ENCODE data around the gene RASSF7. TPM values are rescaled to one million over a fixed set of nuclear protein-coding genes. Genes with fewer than 3 reads are reported as not detected.

The RASSF7 gene
- total and polyA plus RNA-seq, 2 donors (not counting 3 experiments of a cell fraction or from before 2014, with no cell fraction given): 14.1 to 19.9 TPM

- ChIA-PET POLR2A (no interaction called here), CTCF (no interaction called here)
- dilution Hi-C loops (cut with MboI; ENCODE audit: extremely low pct_ligation_motif_present, low sequenced_read_pairs): no loop called here
- H3K27me3 ChIP-seq (ENCODE audit: control insufficient read depth in 2 of 2, insufficient read depth in 2 of 2, low read length in 2 of 2): no peaks in the 10 kb centered on the region
- no TSS peak for BruUV-seq (replicated peaks)
- no peaks in the 10 kb centered on the region for H3K79me2 ChIP-seq (ENCODE audit: control insufficient read depth, insufficient read depth, low read length)
- H3K4me3 ChIP-seq (replicated peaks in 1 of 3; ENCODE audit: insufficient read depth in 1 of 3, low read depth in 1 of 3, low read length in 3 of 3): no peak overlapping the region
- H2AFZ ChIP-seq (ENCODE audit: low read depth, low read length): no peak overlapping the region
- no peaks in the 10 kb centered on the region for H3K9me1 ChIP-seq (replicated peaks; ENCODE audit: control insufficient read depth, extremely low read depth, insufficient read depth, low read length)
- no peak overlapping the region for H3K9ac ChIP-seq (replicated peaks; ENCODE audit: extremely low read depth, insufficient read depth, low read length)
- H3K36me3 ChIP-seq (ENCODE audit: control insufficient read depth in 2 of 2, extremely low read depth in 1 of 2, insufficient read depth in 2 of 2, low read length in 2 of 2): no peaks in the 10 kb centered on the region
- H3K9me3 ChIP-seq (replicated peaks; ENCODE audit: control insufficient read depth, insufficient read depth, low read length): no peaks in the 10 kb centered on the region
- peaks cover 3% of the 10 kb centered on the region for H3K4me1 ChIP-seq (ENCODE audit: control insufficient read depth, extremely low read depth, insufficient read depth, low read length)
- H3K4me2 ChIP-seq (ENCODE audit: insufficient read depth, low read length): no peak overlapping the region
- H3K27ac ChIP-seq (ENCODE audit: insufficient read depth, low read depth, low read length): no peak overlapping the region
- intact Hi-C loops (cut with micrococcal nuclease): no loop called here
- TF ChIP-seq EZH2 (IDR thresholded peaks at IDR 0.05; ENCODE audit: borderline replicate concordance, low read depth, low read length, severe bottlenecking) (no peak), POLR2A (IDR thresholded peaks at IDR 0.05; ENCODE audit: low read depth, low read length) (no peak), MAX (IDR thresholded peaks at IDR 0.05; ENCODE audit: insufficient read depth, insufficient read length) (no peak), MYC (IDR thresholded peaks at IDR 0.05; ENCODE audit: low read depth, low read length) (no peak), POLR2AphosphoS5 (IDR thresholded peaks at IDR 0.05; ENCODE audit: insufficient read depth, low read depth, low read length) (no peak), GATA2 (IDR thresholded peaks at IDR 0.05; ENCODE audit: insufficient read depth, insufficient read length, low read depth, low read length) (no peak)
- no peaks in the 10 kb centered on the region for H4K20me1 ChIP-seq (replicated peaks; ENCODE audit: control insufficient read depth, extremely low read depth, insufficient read depth, low read length)
- DNase-seq (ENCODE audit: low read depth, low spot score) (no peak), FAIRE-seq (no peak)
Measured at GRCh38 chr11:540583-541432, 20.0 kb upstream of the RASSF7 start.

GRCh38 chr11:541433-541885 is 19.3 kb upstream of the RASSF7 start:
- Histone ChIP-seq H3K27ac (ENCODE audit: insufficient read depth, low read depth, low read length) (no peak overlapping the region), H3K27me3 (ENCODE audit: control insufficient read depth in 2 of 2, insufficient read depth in 2 of 2, low read length in 2 of 2) (no peaks in the 10 kb centered on the region), H3K9ac (replicated peaks; ENCODE audit: extremely low read depth, insufficient read depth, low read length) (no peak overlapping the region), H4K20me1 (replicated peaks; ENCODE audit: control insufficient read depth, extremely low read depth, insufficient read depth, low read length) (no peaks in the 10 kb centered on the region), H3K36me3 (ENCODE audit: control insufficient read depth in 2 of 2, extremely low read depth in 1 of 2, insufficient read depth in 2 of 2, low read length in 2 of 2) (no peaks in the 10 kb centered on the region), H3K4me2 (ENCODE audit: insufficient read depth, low read length) (no peak overlapping the region), H2AFZ (ENCODE audit: low read depth, low read length) (no peak overlapping the region), H3K9me1 (replicated peaks; ENCODE audit: control insufficient read depth, extremely low read depth, insufficient read depth, low read length) (no peaks in the 10 kb centered on the region), H3K4me1 (ENCODE audit: control insufficient read depth, extremely low read depth, insufficient read depth, low read length) (peaks cover 3% of the 10 kb centered on the region), H3K4me3 (replicated peaks in 1 of 3; ENCODE audit: insufficient read depth in 1 of 3, low read depth in 1 of 3, low read length in 3 of 3) (no peak overlapping the region), H3K79me2 (ENCODE audit: control insufficient read depth, insufficient read depth, low read length) (no peaks in the 10 kb centered on the region), H3K9me3 (replicated peaks; ENCODE audit: control insufficient read depth, insufficient read depth, low read length) (no peaks in the 10 kb centered on the region)
- ChIA-PET POLR2A (no interaction called here), CTCF (no interaction called here)
- intact Hi-C loops (cut with micrococcal nuclease) (no loop called here), dilution Hi-C loops (cut with MboI; ENCODE audit: extremely low pct_ligation_motif_present, low sequenced_read_pairs) (no loop called here)
- TF ChIP-seq JUN (IDR thresholded peaks at IDR 0.05; ENCODE audit: borderline replicate concordance, insufficient read depth, insufficient read length, low read depth) (no peak), POLR2A (IDR thresholded peaks at IDR 0.05; ENCODE audit: low read depth, low read length) (no peak), GATA2 (IDR thresholded peaks at IDR 0.05; ENCODE audit: insufficient read depth, insufficient read length, low read depth, low read length) (no peak), CTCF (IDR thresholded peaks at IDR 0.05; ENCODE audit: extremely low read depth in 1 of 2, insufficient read depth in 1 of 2, low read depth in 1 of 2, low read length in 2 of 2) (no peak), EZH2 (IDR thresholded peaks at IDR 0.05; ENCODE audit: borderline replicate concordance, low read depth, low read length, severe bottlenecking) (no peak)
- FAIRE-seq (no peak), DNase-seq (ENCODE audit: low read depth, low spot score) (no peak)
- no TSS peak for BruUV-seq (replicated peaks)
